ENCODE data around the gene PVALEF.

DNA sequence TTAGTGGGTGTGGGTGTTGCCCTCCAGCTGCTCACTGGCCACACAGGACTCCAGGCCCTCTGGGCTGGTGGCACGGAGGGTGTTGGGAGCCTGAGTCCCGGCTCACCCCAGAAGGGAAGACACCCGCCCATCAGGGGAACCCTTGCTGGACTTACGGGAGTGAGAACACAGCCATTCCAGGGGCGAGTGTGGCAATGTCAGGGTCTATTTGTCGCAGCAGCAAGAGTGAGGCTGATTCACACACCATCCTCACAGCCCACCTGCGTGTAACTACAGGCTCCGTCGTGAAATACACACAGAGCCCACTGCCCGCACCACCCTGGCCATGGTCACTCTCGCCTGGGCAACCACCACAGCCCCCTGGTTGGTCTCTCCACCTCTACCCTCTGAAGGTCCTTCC lies 18.5 kb downstream of the PVALEF start:
- TF ChIP-seq CTCF (IDR thresholded peaks at IDR 0.05) (no peak), ZFX (IDR thresholded peaks at IDR 0.05; ENCODE audit: borderline replicate concordance) (no peak)
